Activated CD8-positive, alpha-beta memory T cell treated with anti-CD3 and anti-CD28 coated beads, Interleukin-2, amount 10 ng/mL, durations not matched to agents 7 days and 5 days (primary cell): ENCODE results near the gene TCF19. TPM values are rescaled to one million over a fixed set of nuclear protein-coding genes. Genes with fewer than 3 reads are reported as not detected.
"Not testable (repeated sequence)": the region's sequence is repeated elsewhere in the genome, so short reads cannot be mapped to it uniquely, and the experiment has no call there.

Experiments used
- ATAC-seq: fragments of 150-1000 bp; cut with Tn5 transposase; one replicate; pipeline ENCODE4 v1.10.0; 2021; ENCODE audit warnings: moderate library complexity
- CTCF ChIA-PET: fragments of 350-600 bp; sonication (Branson Sonifier 250); formaldehyde crosslinking; loops from one replicate; lab custom pipeline; 2021; ENCODE audit warnings: antibody characterized with exemption; lab: Charles Lee
- DNase-seq: peaks from one replicate; pipeline ENCODE4 v3.0.0-alpha.2; 2020
- H3K27ac Mint-ChIP-seq: one replicate; pipeline ENCODE4 v1.8.0; 2021; ENCODE audit warnings: mild to moderate bottlenecking, mixed read lengths
- H3K27me3 Mint-ChIP-seq: one replicate; pipeline ENCODE4 v1.8.0; 2021; ENCODE audit warnings: mixed read lengths
- H3K36me3 Mint-ChIP-seq: one replicate; pipeline ENCODE4 v1.8.0; 2021; ENCODE audit warnings: mild to moderate bottlenecking, mixed read lengths
- H3K4me1 Mint-ChIP-seq: one replicate; pipeline ENCODE4 v1.8.0; 2021; ENCODE audit warnings: mixed read lengths
- H3K4me3 Mint-ChIP-seq: one replicate; pipeline ENCODE4 v1.8.0; 2021; ENCODE audit warnings: mild to moderate bottlenecking, moderate library complexity, mixed read lengths
- H3K9me3 Mint-ChIP-seq: one replicate; pipeline ENCODE4 v1.8.0; 2022; ENCODE audit warnings: low read depth, mixed read lengths
- total RNA-seq, 2 experiments: library from RNA; stranded (reverse); gene quantifications; one replicate each; pipeline ENCODE4 v1.2.3, GENCODE V29; 2021

Gene TCF19
- total RNA-seq, 2 experiments from 2014 or later, result 100 to 106 TPM

DNA sequence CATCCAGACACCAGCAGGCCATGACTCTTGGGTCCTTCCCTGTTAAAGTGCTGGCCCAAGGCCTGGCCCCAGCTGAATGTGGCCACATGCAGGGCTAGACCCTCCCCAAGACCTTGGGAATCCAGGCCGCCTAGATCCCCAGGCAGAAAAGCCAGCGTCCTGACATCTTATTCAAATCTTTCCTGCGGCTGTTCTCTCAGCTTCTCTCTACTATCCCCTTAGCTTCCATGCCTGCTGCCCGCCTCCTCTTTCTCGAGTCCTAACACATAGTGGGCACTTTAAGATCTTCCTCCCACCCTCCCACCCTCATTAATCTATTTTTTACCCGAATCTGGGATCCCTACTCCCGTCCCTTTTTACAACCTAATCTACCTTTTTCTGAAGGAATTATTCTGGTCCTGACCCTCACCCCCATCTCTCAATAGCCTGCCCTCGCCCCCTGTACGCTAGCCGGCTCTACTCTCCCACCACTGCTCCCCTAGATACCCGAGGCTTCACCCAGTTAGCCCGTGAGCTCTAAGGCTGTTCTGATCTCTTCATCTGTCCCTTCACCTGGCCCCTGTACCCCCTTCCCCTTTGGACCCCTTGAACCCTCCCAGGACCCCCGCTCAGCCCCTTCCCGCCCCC, 763 bp upstream of the TCF19 start, which contains the start of gene CCHCR1:
TSS of gene CCHCR1 (minus strand) at position 290 of the 627 bp plus-strand sequence. CDS start at position 88, 202 bp downstream.
- Mint-ChIP-seq H3K9me3 (no peaks in the 10 kb centered on the region), H3K36me3 (peaks cover 41% of the 10 kb centered on the region), H3K27ac (peak within 1 kb of the TSS; percentile 84), H3K4me1 (peaks cover 38% of the 10 kb centered on the region), H3K4me3 (peak within 1 kb of the TSS; percentile 99), H3K27me3 (no peaks in the 10 kb centered on the region)
- CTCF ChIA-PET, result interaction anchor here (1.3 to 3.5 kb wide), 6 partner anchors 12 to 285 kb away, joined by 3 to 21 read pairs (median 7); no protein-coding TSS in a partner anchor
- ATAC-seq (no peak), DNase-seq (no peak)

DNA sequence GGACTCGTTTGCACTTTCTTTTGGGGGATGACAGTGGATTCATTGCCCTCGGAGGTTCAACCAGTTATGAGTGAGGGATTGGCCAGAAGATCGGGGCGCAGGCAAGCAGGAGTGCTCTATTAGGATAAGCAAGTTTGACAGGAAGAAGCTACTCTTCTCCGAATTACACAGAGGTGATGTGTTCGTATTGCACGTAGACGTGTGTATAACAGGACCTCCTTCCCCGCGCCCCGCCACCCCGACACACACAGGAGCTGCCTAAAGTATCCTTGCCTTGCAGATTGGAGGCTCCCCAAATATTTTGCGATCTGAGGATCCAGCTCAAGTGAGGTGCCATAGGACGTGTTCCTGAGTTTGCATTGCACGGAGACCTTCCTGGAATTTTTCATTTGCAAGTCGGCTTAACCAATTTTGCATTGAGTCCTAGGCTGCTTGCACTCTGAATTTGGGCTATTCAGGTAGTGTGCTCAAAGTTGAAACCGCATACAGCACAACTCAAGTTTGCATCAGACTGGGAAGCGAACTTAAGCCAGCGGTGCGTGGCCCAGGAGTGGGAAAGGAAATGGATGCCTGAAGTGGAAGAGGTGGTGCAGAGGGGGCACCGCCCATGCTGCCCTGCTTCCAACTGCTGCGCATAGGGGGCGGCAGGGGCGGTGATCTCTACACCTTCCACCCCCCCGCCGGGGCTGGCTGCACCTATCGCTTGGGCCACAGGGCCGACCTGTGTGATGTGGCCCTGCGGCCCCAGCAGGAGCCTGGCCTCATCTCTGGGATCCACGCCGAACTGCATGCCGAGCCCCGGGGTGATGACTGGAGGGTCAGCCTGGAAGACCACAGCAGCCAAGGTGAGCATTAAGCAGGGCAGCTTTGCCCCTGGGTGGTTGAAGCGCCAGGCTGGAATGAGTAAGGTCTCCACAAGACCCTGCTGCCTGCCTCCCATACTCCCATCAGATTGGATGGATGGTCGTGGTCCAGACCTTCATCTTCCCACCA, 770 bp downstream of the TCF19 start:
- peak overlapping the region; percentile 84 for H3K27ac Mint-ChIP-seq
- H3K36me3 Mint-ChIP-seq, result peaks cover 50% of the 10 kb centered on the region
- no peaks in the 10 kb centered on the region for H3K27me3 Mint-ChIP-seq
- DNase-seq, result peak; percentile 63
- no peaks in the 10 kb centered on the region for H3K9me3 Mint-ChIP-seq
- peak overlapping the region; percentile 99 for H3K4me3 Mint-ChIP-seq
- ATAC-seq, result peak; percentile 17
- H3K4me1 Mint-ChIP-seq, result peaks cover 44% of the 10 kb centered on the region
- CTCF ChIA-PET, result interaction anchor here (0.7 to 3.5 kb wide), 10 partner anchors 10 to 283 kb away, joined by 3 to 21 read pairs (median 4); no protein-coding TSS in a partner anchor

DNA sequence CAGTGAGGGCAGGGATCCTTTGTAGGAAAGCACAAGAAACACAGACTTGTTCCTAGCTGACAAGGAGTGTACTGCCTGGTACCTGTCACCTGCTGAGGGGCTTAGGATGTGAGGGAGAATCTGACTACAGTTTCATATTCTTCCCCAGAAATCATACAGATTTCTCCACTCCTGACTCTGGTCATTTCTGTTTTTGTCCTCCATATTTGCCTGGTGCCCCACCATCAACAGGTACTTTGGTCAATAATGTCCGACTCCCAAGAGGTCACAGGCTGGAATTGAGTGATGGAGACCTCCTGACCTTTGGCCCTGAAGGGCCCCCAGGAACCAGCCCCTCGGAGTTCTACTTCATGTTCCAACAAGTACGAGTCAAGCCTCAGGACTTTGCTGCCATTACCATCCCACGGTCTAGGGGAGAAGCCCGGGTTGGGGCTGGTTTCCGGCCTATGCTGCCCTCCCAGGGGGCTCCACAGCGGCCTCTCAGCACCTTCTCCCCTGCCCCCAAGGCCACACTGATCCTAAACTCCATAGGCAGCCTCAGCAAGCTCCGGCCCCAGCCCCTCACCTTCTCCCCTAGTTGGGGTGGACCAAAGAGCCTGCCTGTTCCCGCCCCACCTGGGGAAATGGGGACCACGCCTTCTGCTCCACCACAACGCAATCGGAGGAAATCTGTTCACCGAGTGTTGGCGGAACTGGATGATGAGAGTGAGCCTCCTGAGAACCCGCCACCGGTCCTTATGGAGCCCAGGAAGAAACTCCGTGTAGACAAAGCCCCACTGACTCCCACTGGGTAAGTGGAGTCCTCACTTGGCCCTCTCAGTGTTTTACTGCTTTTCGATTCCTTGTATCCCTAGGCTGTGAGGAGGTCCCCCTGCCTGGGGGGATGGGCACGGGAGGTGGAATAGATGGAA, 3.1 kb downstream of the TCF19 start:
- CTCF ChIA-PET, result interaction anchor here (1.0 to 3.5 kb wide), 2 partner anchors 31 to 206 kb away, joined by 3 to 21 read pairs; no protein-coding TSS in a partner anchor
- ATAC-seq (no peak), DNase-seq (no peak)
- Mint-ChIP-seq H3K27me3 (no peaks in the 10 kb centered on the region), H3K4me3 (peak overlapping the region; percentile 15), H3K4me1 (peaks cover 42% of the 10 kb centered on the region), H3K27ac (no peak overlapping the region), H3K36me3 (peaks cover 41% of the 10 kb centered on the region), H3K9me3 (no peaks in the 10 kb centered on the region)

DNA sequence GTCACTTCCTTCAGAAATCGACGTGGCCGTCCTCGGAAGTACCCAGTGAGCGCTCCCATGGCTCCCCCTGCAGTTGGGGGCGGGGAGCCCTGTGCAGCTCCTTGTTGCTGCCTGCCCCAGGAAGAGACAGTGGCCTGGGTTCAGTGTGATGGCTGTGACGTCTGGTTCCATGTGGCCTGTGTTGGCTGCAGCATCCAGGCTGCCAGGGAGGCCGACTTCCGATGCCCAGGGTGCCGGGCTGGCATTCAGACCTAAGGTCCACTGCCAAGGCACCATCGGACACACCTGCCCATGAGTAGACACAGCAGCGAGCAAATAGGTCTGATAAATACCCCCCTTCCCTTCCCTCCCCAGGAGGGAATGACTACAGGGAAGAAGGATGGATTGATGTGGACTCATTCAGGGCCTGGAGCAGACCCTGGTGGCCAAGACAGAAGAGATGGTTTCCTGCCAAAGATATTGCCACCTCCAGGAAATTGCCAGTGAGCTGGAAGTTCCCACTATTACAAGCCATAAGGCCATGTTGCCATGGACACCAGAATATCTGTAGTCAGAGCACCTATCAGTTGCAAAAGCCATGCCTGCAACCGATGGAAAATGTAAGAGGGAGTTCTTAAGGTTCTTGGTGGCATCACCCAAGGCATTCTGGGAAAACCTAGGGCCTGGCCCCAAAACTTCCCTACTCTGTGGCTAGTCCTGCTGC, 4.2 kb downstream of the TCF19 start:
- CTCF ChIA-PET, result interaction anchor here (1.0 kb wide), 1 partner anchor 30 kb away, joined by 3 read pairs; no protein-coding TSS in a partner anchor
- Mint-ChIP-seq H3K36me3 (peaks cover 43% of the 10 kb centered on the region), H3K4me1 (peaks cover 34% of the 10 kb centered on the region), H3K9me3 (no peaks in the 10 kb centered on the region), H3K27me3 (no peaks in the 10 kb centered on the region), H3K4me3 (no peak overlapping the region), H3K27ac (no peak overlapping the region)
- no peak for ATAC-seq
- no peak for DNase-seq

DNA sequence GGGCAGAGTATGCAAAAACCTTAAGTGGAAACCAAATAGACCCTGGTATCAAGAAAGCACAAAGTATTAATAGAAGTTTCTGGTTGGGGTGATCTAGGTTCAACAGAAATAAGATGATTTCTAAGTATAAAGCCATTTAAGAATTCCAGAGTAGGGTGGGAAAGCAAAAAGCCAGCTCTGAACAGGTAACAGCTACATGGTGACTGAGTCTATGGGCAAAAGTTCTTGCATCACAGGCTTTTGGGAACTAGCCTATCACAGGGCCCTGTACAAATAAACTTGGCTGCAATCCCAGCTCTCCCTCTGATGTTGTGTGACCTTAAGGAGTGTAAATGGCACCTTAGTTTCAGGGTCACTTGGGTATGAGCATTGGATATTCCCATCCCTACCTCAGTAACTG, 5.5 kb downstream of the TCF19 start:
- H3K9me3 Mint-ChIP-seq, result no peaks in the 10 kb centered on the region
- peaks cover 39% of the 10 kb centered on the region for H3K36me3 Mint-ChIP-seq
- H3K4me1 Mint-ChIP-seq, result peaks cover 32% of the 10 kb centered on the region
- no peak for DNase-seq
- H3K27me3 Mint-ChIP-seq, result no peaks in the 10 kb centered on the region
- CTCF ChIA-PET, result no interaction called here
- no peak for ATAC-seq
- H3K4me3 Mint-ChIP-seq, result no peak overlapping the region
- no peak overlapping the region for H3K27ac Mint-ChIP-seq

DNA sequence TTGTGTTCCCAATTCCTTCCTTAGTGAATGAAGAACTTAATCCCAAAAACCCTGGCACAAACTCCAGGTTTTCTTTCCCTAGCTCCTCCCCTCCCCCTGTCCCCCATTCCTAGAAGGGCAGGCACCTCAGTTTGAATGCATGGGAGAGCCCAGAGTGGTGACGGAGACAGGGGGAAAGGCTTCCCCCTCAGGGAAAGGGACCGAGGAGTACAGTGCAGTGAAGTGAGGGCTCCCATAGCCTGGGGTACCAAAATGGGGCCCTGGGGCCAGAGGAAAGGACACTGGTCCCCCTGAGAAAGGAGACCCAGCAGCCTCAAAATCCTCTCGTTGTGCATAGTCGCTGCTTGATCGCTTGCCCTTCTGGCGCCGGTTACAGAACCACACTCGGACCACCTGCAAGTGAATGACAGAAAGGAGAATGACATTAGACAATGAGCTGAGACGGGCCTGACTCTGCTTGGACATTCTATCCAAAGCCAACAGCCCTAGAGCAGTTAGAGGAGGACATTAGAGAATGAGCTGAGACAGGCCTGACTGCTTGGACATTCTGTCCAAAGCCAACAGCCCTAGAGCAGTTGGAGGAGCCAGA, 6.2 kb downstream of the TCF19 start:
- DNase-seq, ATAC-seq, H3K9me3 Mint-ChIP-seq, H3K4me3 Mint-ChIP-seq, H3K27me3 Mint-ChIP-seq, CTCF ChIA-PET: not testable (repeated sequence)
- Mint-ChIP-seq H3K36me3 (peaks cover 33% of the 10 kb centered on the region), H3K27ac (peak overlapping the region; percentile 7), H3K4me1 (peaks cover 30% of the 10 kb centered on the region)

DNA sequence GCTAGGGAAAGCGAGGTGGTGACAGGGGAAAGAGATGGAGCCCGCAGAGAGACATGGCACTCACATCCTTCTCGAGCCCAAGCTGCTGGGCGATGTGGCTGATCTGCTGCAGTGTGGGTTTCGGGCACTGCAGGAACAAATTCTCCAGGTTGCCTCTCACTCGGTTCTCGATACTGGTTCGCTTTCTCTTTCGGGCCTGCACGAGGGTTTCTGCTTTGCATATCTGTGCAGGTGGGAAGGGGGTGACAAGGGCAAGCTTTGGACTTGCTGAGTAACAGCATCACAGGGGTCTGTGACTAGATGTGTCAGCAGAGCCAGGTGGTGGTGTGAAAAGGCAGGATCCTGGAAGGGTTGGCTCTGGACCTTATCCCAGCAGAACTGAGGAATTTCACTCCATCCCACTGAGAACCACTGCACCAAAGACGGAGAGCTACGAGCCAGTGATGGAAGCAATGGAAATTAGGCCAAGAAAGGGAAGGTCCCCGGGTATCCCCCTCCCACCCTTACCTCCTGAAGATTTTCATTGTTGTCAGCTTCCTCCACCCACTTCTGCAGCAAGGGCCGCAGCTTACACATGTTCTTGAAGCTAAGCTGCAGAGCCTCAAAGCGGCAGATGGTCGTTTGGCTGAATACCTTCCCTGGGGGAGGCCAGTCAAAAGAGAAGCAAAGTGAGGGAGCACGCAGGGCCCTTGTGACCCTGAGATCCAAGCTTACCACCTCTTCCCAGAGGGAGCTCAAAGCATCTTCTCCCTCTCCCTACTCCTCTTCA, 6.9 kb downstream of the TCF19 start:
- H3K9me3 Mint-ChIP-seq, CTCF ChIA-PET, H3K27me3 Mint-ChIP-seq, ATAC-seq, DNase-seq, H3K4me3 Mint-ChIP-seq: not testable (repeated sequence)
- Mint-ChIP-seq H3K27ac (peak overlapping the region; percentile 7), H3K4me1 (peaks cover 24% of the 10 kb centered on the region), H3K36me3 (peaks cover 28% of the 10 kb centered on the region)

DNA sequence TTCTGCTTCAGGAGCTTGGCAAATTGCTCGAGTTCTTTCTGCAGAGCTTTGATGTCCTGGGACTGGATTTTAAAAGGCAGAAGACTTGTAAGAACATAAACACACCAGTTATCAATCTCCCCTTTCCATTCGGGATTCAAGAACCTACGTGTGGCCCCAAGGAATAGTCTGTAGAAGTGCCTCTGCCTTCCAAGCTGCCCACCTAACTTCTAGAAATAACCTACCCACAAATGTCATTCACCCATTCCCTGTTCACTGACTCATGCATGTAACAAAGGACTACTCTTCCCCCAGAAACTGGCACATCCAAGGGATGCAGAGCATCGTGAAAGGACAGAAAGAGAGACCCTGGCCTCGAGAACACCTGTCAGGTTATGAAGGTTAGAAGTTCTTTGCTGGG, 7.6 kb downstream of the TCF19 start:
- H3K4me1 Mint-ChIP-seq, result peaks cover 20% of the 10 kb centered on the region
- H3K9me3 Mint-ChIP-seq, result no peaks in the 10 kb centered on the region
- peaks cover 24% of the 10 kb centered on the region for H3K36me3 Mint-ChIP-seq
- no peaks in the 10 kb centered on the region for H3K27me3 Mint-ChIP-seq
- H3K4me3 Mint-ChIP-seq, result no peak overlapping the region
- H3K27ac Mint-ChIP-seq, result no peak overlapping the region
- CTCF ChIA-PET, result no interaction called here
- ATAC-seq, result no peak
- DNase-seq, result no peak

DNA sequence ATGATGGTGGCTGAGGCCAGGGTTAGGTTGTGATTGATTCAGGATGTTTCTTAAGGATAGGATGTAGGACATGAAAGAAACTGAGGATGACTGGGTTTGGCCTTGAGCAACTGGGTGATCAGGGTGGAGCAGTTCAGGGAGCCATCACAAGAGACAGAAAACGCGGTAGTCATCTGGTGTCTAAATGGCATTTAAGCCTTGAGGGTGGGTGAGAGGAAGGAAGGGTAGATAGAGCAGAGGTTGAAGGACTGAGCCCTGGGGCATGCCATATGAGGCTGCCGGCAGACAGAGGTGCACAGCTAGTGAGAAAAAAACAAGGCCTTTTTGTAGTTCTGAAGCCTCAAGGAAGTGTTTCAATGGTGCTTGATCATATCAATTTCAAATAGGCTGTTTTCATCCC, 10.2 kb downstream of the TCF19 start:
- Mint-ChIP-seq H3K36me3 (peaks cover 3% of the 10 kb centered on the region), H3K9me3 (no peaks in the 10 kb centered on the region), H3K27me3 (no peaks in the 10 kb centered on the region), H3K4me1 (no peaks in the 10 kb centered on the region), H3K27ac (no peak overlapping the region), H3K4me3 (no peak overlapping the region)
- no peak for DNase-seq
- CTCF ChIA-PET, result interaction anchor here (0.6 to 1.9 kb wide), 2 partner anchors 10 to 100 kb away, joined by 3 to 7 read pairs; partner anchors contain the start of gene TCF19
- ATAC-seq, result no peak

DNA sequence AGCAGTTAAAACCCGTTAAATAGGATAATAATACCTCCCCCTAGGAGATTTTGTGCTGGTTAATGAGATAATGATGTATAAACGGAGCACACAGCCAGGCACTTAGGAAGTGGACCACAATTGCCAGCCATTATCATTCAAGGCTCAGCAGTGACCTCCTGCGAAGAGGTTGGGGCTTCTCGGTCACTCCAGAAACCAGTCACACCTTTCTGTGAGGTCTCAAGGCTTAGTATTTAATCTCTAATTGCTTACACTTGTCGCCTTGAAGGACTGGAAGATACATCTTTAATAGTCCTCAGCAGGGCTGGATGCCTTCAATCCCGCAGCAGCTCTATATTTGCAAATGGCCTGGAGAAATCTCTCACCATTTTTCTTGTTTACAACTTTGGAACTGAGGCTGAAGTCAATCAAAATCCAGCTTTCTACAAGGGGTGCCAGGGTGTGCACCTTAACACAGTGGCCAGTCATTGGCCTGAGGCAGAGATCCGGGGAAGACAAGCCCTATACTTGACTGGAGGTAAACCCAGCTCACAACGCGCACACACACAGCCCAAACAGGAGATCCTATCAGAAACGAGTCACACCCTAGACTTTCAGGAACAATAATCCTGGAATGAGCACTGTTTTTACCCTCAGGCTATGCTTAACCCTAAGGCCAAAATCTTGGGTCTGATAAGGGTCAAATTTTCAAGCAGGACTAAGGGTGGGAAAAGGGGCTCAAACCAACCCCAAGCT, 10.9 kb downstream of the TCF19 start:
- H3K36me3 Mint-ChIP-seq, result peaks cover 2% of the 10 kb centered on the region
- no peaks in the 10 kb centered on the region for H3K4me1 Mint-ChIP-seq
- H3K27me3 Mint-ChIP-seq, result no peaks in the 10 kb centered on the region
- ATAC-seq (no peak), DNase-seq (no peak)
- CTCF ChIA-PET, result interaction anchor here (1.1 to 1.9 kb wide), 3 partner anchors 11 to 42 kb away, joined by 3 to 7 read pairs (median 3); partner anchors contain the start of gene TCF19
- no peak overlapping the region for H3K27ac Mint-ChIP-seq
- no peak overlapping the region for H3K4me3 Mint-ChIP-seq
- H3K9me3 Mint-ChIP-seq, result no peaks in the 10 kb centered on the region
